Trophoblast cell (in vitro differentiated cells and primary cell): ENCODE data around the gene KIF16B.

ENCODE experiments used
- DNase-seq, 2 donors: peaks; one replicate each; pipeline ENCODE4 v3.0.0-alpha.2; 2016
- H2AFZ ChIP-seq: 2 replicates; pipeline ENCODE4 v1.6.1; 2013; ENCODE audit warnings: low read length, moderate library complexity, mild to moderate bottlenecking; ENCODE audit not compliant: insufficient read depth, poor library complexity
- H2AK5ac ChIP-seq: 2 replicates; pipeline ENCODE4 v1.6.1; 2013; ENCODE audit warnings: mild to moderate bottlenecking, low read length
- H2BK120ac ChIP-seq: 2 replicates; pipeline ENCODE4 v1.6.1; 2013; ENCODE audit warnings: low read length, mild to moderate bottlenecking, moderate library complexity; ENCODE audit not compliant: insufficient read depth, poor library complexity
- H2BK12ac ChIP-seq: 2 replicates; pipeline ENCODE4 v1.6.1; 2013; ENCODE audit warnings: mild to moderate bottlenecking, low read length, moderate library complexity
- H2BK5ac ChIP-seq: 2 replicates; pipeline ENCODE4 v1.6.1; 2013; ENCODE audit warnings: low read length, low read depth, moderate library complexity, mild to moderate bottlenecking; ENCODE audit not compliant: poor library complexity
- H3K14ac ChIP-seq: 2 replicates; pipeline ENCODE4 v1.6.1; 2013; ENCODE audit warnings: mild to moderate bottlenecking, low read length
- H3K18ac ChIP-seq: 2 replicates; pipeline ENCODE4 v1.6.1; 2013; ENCODE audit warnings: mild to moderate bottlenecking, low read length
- H3K23ac ChIP-seq: 2 replicates; pipeline ENCODE4 v1.6.1; 2013; ENCODE audit warnings: low read length
- H3K27ac ChIP-seq: 2 replicates; pipeline ENCODE4 v1.5.1; 2013; ENCODE audit warnings: low read depth, mild to moderate bottlenecking, inconsistent platforms, low read length, moderate library complexity
- H3K27me3 ChIP-seq: 2 replicates; pipeline ENCODE4 v1.6.1; 2013; ENCODE audit warnings: inconsistent platforms, mild to moderate bottlenecking, low read length, moderate library complexity; ENCODE audit not compliant: insufficient read depth
- H3K36me3 ChIP-seq, 2 experiments: 1 replicate in 1 of 2; 2 replicates in 1 of 2; pipeline ENCODE4 v1.6.1; 2013; ENCODE audit warnings: low read length in 2 of 2, mild to moderate bottlenecking in 2 of 2, moderate library complexity in 1 of 2; ENCODE audit not compliant: insufficient read depth in 2 of 2, control insufficient read depth in 1 of 2
- H3K4ac ChIP-seq: 2 replicates; pipeline ENCODE4 v1.6.1; 2013; ENCODE audit warnings: low read depth, mild to moderate bottlenecking, low read length, moderate library complexity
- H3K4me1 ChIP-seq, 2 experiments: 1 replicate in 1 of 2; 2 replicates in 1 of 2; pipeline ENCODE4 v1.6.1; 2013; ENCODE audit warnings: low read length in 2 of 2, mild to moderate bottlenecking in 2 of 2, moderate library complexity in 1 of 2; ENCODE audit not compliant: insufficient read depth in 2 of 2, control insufficient read depth in 1 of 2
- H3K4me2 ChIP-seq: 2 replicates; pipeline ENCODE4 v1.6.1; 2013; ENCODE audit warnings: inconsistent platforms, mild to moderate bottlenecking, low read length, moderate library complexity
- H3K4me3 ChIP-seq: 2 replicates; pipeline ENCODE4 v1.5.1; 2013; ENCODE audit warnings: mild to moderate bottlenecking, low read depth, low read length, inconsistent platforms
- H3K79me1 ChIP-seq: one replicate; pipeline ENCODE4 v1.6.1; 2013; ENCODE audit warnings: low read length
- H3K79me2 ChIP-seq: 2 replicates; pipeline ENCODE4 v1.6.1; 2013; ENCODE audit warnings: low read length, mild to moderate bottlenecking; ENCODE audit not compliant: control insufficient read depth, insufficient read depth, poor library complexity
- H3K9ac ChIP-seq: 2 replicates; pipeline ENCODE4 v1.6.1; 2013; ENCODE audit warnings: mild to moderate bottlenecking, low read length
- H3K9me3 ChIP-seq: 2 replicates; pipeline ENCODE4 v1.6.1; 2013; ENCODE audit warnings: low read depth, mild to moderate bottlenecking, control low read depth, inconsistent platforms, low read length; ENCODE audit not compliant: insufficient read depth
- H4K12ac ChIP-seq: 2 replicates; pipeline ENCODE4 v1.6.1; 2013; ENCODE audit warnings: low read depth, mild to moderate bottlenecking, low read length, moderate library complexity
- H4K8ac ChIP-seq: 2 replicates; pipeline ENCODE4 v1.6.1; 2013; ENCODE audit warnings: low read depth, mild to moderate bottlenecking, low read length, moderate library complexity
- H4K91ac ChIP-seq: one replicate; pipeline ENCODE4 v1.6.1; 2013; ENCODE audit warnings: low read depth, mild to moderate bottlenecking, low read length, moderate library complexity
- WGBS: extraction: QIAGEN DNeasy Blood & Tissue Kit; methylation state at CpG from one replicate; pipeline ENCODE4 v1.1.7; 2013; ENCODE audit warnings: missing lambda C conversion rate; ENCODE audit not compliant: insufficient read length, insufficient coverage; ENCODE audit errors: extremely low coverage; 5-methylcytosine and 5-hydroxymethylcytosine counted together

Gene KIF16B

DNA sequence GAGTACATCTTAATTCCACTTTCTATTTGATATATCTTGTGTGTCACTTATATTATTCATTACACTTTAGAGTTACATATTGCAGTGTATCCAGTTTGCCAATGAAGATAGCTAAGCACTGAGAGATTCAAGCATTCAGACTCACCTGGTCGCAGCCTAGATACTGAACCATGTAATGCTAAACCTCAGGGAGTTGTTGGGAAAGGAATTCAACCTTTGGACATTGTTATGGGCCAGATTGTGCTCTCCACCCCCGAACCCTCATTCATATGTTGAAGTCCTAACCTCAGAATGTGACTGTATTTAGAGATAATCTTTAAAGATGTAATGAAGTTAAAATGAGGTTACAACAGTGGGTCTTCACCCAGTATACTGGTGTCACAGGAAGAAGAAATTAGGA, 13.8 kb upstream of the KIF16B start:
- H4K12ac ChIP-seq: no peak overlapping the region
- no peak overlapping the region for H2AK5ac ChIP-seq
- H3K23ac ChIP-seq: no peak overlapping the region
- H3K18ac ChIP-seq: no peak overlapping the region
- H2AFZ ChIP-seq: no peak overlapping the region
- H3K9ac ChIP-seq: no peak overlapping the region
- H3K9me3 ChIP-seq: no peaks in the 10 kb centered on the region
- no peak overlapping the region for H3K4me2 ChIP-seq
- H3K4ac ChIP-seq: no peak overlapping the region
- no peak overlapping the region for H4K91ac ChIP-seq
- H4K8ac ChIP-seq: no peak overlapping the region
- H3K14ac ChIP-seq: no peak overlapping the region
- no peak overlapping the region for H3K4me3 ChIP-seq
- H2BK12ac ChIP-seq: no peak overlapping the region
- H3K36me3 ChIP-seq: no peaks in the 10 kb centered on the region
- H3K79me1 ChIP-seq: no peaks in the 10 kb centered on the region
- H3K4me1 ChIP-seq: no peaks in the 10 kb centered on the region
- WGBS: no CpG with 5 or more reads among the region's 2 CpGs
- no peak for DNase-seq
- H2BK5ac ChIP-seq: no peak overlapping the region
- H3K27me3 ChIP-seq: no peaks in the 10 kb centered on the region
- H3K27ac ChIP-seq: no peak overlapping the region
- H3K79me2 ChIP-seq: no peaks in the 10 kb centered on the region
- H2BK120ac ChIP-seq: no peak overlapping the region

DNA sequence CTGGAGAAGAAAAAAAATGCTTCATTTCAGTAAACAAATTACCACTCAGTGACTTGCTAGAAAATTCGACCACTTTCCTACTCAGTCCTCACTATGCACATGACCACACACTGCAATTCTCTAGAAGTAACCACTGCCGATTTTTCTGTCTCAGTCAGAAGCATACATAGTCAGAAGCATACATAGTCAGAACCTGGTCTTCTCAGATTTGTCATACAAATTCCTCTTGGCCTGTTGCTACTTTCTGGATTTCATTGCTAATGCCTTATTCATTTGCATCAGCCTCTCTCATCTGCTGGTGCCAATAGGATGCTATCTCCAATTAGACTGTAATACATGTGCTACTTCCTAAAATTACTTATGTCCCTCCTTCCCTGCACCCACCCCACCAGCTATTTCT, 10.2 kb upstream of the KIF16B start:
- Histone ChIP-seq H3K79me1 (no peaks in the 10 kb centered on the region), H2BK12ac (no peak overlapping the region), H3K4ac (no peak overlapping the region), H3K9ac (no peak overlapping the region), H4K8ac (no peak overlapping the region), H3K4me1 (peaks cover 0 to 3% of the 10 kb centered on the region in 2 experiments), H3K18ac (no peak overlapping the region), H3K4me3 (no peak overlapping the region), H3K79me2 (no peaks in the 10 kb centered on the region), H2BK5ac (no peak overlapping the region), H4K12ac (no peak overlapping the region), H3K4me2 (no peak overlapping the region), H2AFZ (no peak overlapping the region), H3K27me3 (no peaks in the 10 kb centered on the region), H3K27ac (no peak overlapping the region), H2AK5ac (no peak overlapping the region), H3K36me3 (no peaks in the 10 kb centered on the region), H3K23ac (no peak overlapping the region), H3K9me3 (no peaks in the 10 kb centered on the region), H2BK120ac (no peak overlapping the region), H4K91ac (no peak overlapping the region), H3K14ac (no peak overlapping the region)
- no peak for DNase-seq
- no CpG with 5 or more reads among the region's 2 CpGs for WGBS

DNA sequence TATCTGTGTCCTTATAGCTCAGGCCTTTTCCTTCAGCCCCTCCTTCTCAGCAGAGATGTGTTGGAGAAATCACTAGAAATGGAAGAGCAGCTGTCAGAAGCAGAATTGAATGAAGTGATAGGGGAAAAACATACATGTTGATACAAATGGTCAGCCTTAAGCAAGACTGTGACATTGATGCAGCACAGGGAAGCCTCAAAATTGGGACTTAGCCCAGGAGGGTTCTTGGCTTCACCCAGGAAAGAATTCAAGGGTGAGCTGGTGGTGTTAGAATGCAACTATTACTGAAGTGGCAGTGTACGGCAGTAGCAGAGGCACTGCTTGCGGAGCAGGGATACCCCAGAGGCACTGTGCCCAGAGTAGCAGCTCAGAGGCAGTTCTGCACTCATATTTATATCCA, 8.0 kb upstream of the KIF16B start:
- H3K79me1 ChIP-seq: no peaks in the 10 kb centered on the region
- no peak overlapping the region for H3K9ac ChIP-seq

DNA sequence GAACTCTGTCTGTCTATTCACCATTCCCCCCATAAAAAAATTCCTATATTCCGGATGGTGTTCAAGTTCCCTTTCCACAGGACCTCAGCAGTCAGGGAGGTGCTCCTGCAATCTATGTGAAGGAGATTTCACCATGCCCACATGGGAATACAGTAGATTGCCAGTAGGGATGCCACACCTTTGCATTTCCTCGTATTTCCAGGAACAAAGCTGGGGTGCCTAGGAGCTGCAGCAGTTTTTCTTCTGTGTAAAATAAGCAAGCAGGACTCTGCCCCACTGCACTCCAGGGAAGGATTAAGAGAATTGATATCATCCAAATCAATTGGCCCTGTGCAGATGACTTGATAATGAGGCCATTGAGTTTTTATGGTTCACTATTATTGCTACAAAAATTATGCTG, 7.4 kb upstream of the KIF16B start:
- Histone ChIP-seq H2BK12ac (no peak overlapping the region), H3K4me2 (no peak overlapping the region), H3K18ac (no peak overlapping the region), H3K27ac (no peak overlapping the region), H3K4ac (no peak overlapping the region), H3K9me3 (no peaks in the 10 kb centered on the region), H3K79me2 (no peaks in the 10 kb centered on the region), H3K9ac (no peak overlapping the region), H4K8ac (no peak overlapping the region), H2BK120ac (no peak overlapping the region), H2AK5ac (no peak overlapping the region), H3K14ac (no peak overlapping the region), H2AFZ (no peak overlapping the region), H4K12ac (no peak overlapping the region), H3K79me1 (no peaks in the 10 kb centered on the region), H3K4me3 (no peak overlapping the region), H3K36me3 (no peaks in the 10 kb centered on the region), H3K27me3 (no peaks in the 10 kb centered on the region), H4K91ac (no peak overlapping the region), H3K4me1 (peaks cover 0 to 3% of the 10 kb centered on the region in 2 experiments), H3K23ac (no peak overlapping the region), H2BK5ac (no peak overlapping the region)
- no peak for DNase-seq
- no CpG with 5 or more reads among the region's 2 CpGs for WGBS

More for the DNA sequence above, 8.0 kb upstream of the KIF16B start:
- no peak overlapping the region for H4K12ac ChIP-seq
- H3K9me3 ChIP-seq: no peaks in the 10 kb centered on the region
- H3K4ac ChIP-seq: no peak overlapping the region
- H2AK5ac ChIP-seq: no peak overlapping the region
- H4K91ac ChIP-seq: no peak overlapping the region
- H3K27me3 ChIP-seq: no peaks in the 10 kb centered on the region
- H3K14ac ChIP-seq: no peak overlapping the region
- H2BK12ac ChIP-seq: no peak overlapping the region
- H3K27ac ChIP-seq: no peak overlapping the region
- no peaks in the 10 kb centered on the region for H3K36me3 ChIP-seq
- no peak overlapping the region for H3K18ac ChIP-seq
- no CpG with 5 or more reads among the region's 2 CpGs for WGBS
- no peak overlapping the region for H4K8ac ChIP-seq
- H3K4me1 ChIP-seq: peaks cover 0 to 3% of the 10 kb centered on the region in 2 experiments
- no peak overlapping the region for H2BK5ac ChIP-seq
- H3K4me2 ChIP-seq: no peak overlapping the region
- DNase-seq: no peak
- no peaks in the 10 kb centered on the region for H3K79me2 ChIP-seq
- no peak overlapping the region for H2BK120ac ChIP-seq
- no peak overlapping the region for H2AFZ ChIP-seq
- no peak overlapping the region for H3K4me3 ChIP-seq
- H3K23ac ChIP-seq: no peak overlapping the region
